ENCODE data around the gene RBM17. TPM values are rescaled to one million over a fixed set of nuclear protein-coding genes. Genes with fewer than 3 reads are reported as not detected.

The RBM17 gene
- total RNA-seq, 6 donors from 2014 or later: 67.6 to 192 (median 84.8) TPM

GRCh38 chr10:6151087-6151977 lies 62.5 kb downstream of the RBM17 start:
- Histone ChIP-seq H3K4me3 (peak overlapping the region in 2 of 4 donors; percentile 3 to 19), H3K9me3 (no peaks in the 10 kb centered on the region), H3K27me3 (no peaks in the 10 kb centered on the region), H3K36me3 (peaks cover 0 to 9% (median 0%) of the 10 kb centered on the region in 4 donors), H3K27ac (peak overlapping the region; percentile 76 to 85 (median 83)), H3K4me1 (peaks cover 14 to 43% (median 26%) of the 10 kb centered on the region in 4 donors)
- WGBS, 2 donors: 17 to 21% methylated on average over 15 to 22 of the region's 22 CpGs
- peak in 1 of 4 donors; percentile 38 for TF ChIP-seq POLR2A (IDR thresholded peaks at IDR 0.05)
- TF ChIP-seq EP300 (IDR thresholded peaks at IDR 0.05): no peak
- peak; percentile 55 to 77 (median 70) for TF ChIP-seq CTCF (IDR thresholded peaks at IDR 0.05)
- TF ChIP-seq POLR2AphosphoS5 (IDR thresholded peaks at IDR 0.05): peak in 1 of 2 donors; percentile 43
- peak; percentile 81 to 90 for ATAC-seq (ENCODE audit: low FRiP score in 2 of 2)
- DNase-seq: peak; percentile 64 to 85

GRCh38 chr10:6153845-6154244 lies 65.0 kb downstream of the RBM17 start:
- 78 to 85% methylated on average over 7 of the region's 7 CpGs for WGBS, 2 donors

GRCh38 chr10:6154566-6154965 lies 65.7 kb downstream of the RBM17 start:
- ATAC-seq (ENCODE audit: low FRiP score in 2 of 2) (no peak), DNase-seq (no peak)
- Histone ChIP-seq H3K4me3 (no peak overlapping the region), H3K27ac (no peak overlapping the region), H3K36me3 (no peaks in the 10 kb centered on the region), H3K27me3 (no peaks in the 10 kb centered on the region), H3K9me3 (no peaks in the 10 kb centered on the region), H3K4me1 (peaks cover 11 to 19% (median 17%) of the 10 kb centered on the region in 4 donors)
- no peak for TF ChIP-seq POLR2AphosphoS5 (IDR thresholded peaks at IDR 0.05)
- TF ChIP-seq POLR2A (IDR thresholded peaks at IDR 0.05): no peak
- WGBS, 2 donors: 94 to 95% methylated on average over 14 of the region's 14 CpGs

More at GRCh38 chr10:6153845-6154244, 65.0 kb downstream of the RBM17 start:
- no peak overlapping the region for H3K27ac ChIP-seq
- ATAC-seq (ENCODE audit: low FRiP score in 2 of 2): peak in 1 of 2 donors; percentile 46
- DNase-seq: peak in 1 of 2 donors; percentile 69
- no peaks in the 10 kb centered on the region for H3K27me3 ChIP-seq
- H3K36me3 ChIP-seq: no peaks in the 10 kb centered on the region
- H3K4me1 ChIP-seq: peaks cover 11 to 19% (median 17%) of the 10 kb centered on the region in 4 donors
- H3K9me3 ChIP-seq: no peaks in the 10 kb centered on the region
- TF ChIP-seq CTCF (IDR thresholded peaks at IDR 0.05): no peak
- TF ChIP-seq EP300 (IDR thresholded peaks at IDR 0.05): no peak
- TF ChIP-seq POLR2AphosphoS5 (IDR thresholded peaks at IDR 0.05): no peak
- TF ChIP-seq POLR2A (IDR thresholded peaks at IDR 0.05): no peak
- no peak overlapping the region for H3K4me3 ChIP-seq

- DNase-seq (no peak), ATAC-seq (ENCODE audit: low FRiP score in 2 of 2) (no peak)
- no peak for TF ChIP-seq CTCF (IDR thresholded peaks at IDR 0.05)
- Histone ChIP-seq H3K27ac (peak overlapping the region in 1 of 4 donors; percentile 27), H3K27me3 (no peaks in the 10 kb centered on the region), H3K4me1 (peaks cover 0 to 10% (median 8%) of the 10 kb centered on the region in 4 donors), H3K9me3 (no peaks in the 10 kb centered on the region), H3K4me3 (no peak overlapping the region), H3K36me3 (no peaks in the 10 kb centered on the region)
- 88 to 95% methylated on average over 7 of the region's 7 CpGs for WGBS, 2 donors
Observed at GRCh38 chr10:6158276-6158675, 69.4 kb downstream of the RBM17 start.

GRCh38 chr10:6161921-6162320 lies 73.1 kb downstream of the RBM17 start:
- 72 to 80% methylated on average over 3 of the region's 3 CpGs for WGBS, 2 donors
- no peak overlapping the region for H3K27ac ChIP-seq
- peaks cover 0 to under 1% (median 0%) of the 10 kb centered on the region in 4 donors for H3K36me3 ChIP-seq
- no peak for DNase-seq
- ATAC-seq (ENCODE audit: low FRiP score in 2 of 2): no peak
- no peaks in the 10 kb centered on the region for H3K9me3 ChIP-seq
- peaks cover 12 to 25% (median 20%) of the 10 kb centered on the region in 4 donors for H3K4me1 ChIP-seq
- no peak for TF ChIP-seq POLR2A (IDR thresholded peaks at IDR 0.05)
- no peak for TF ChIP-seq CTCF (IDR thresholded peaks at IDR 0.05)
- H3K27me3 ChIP-seq: no peaks in the 10 kb centered on the region
- H3K4me3 ChIP-seq: no peak overlapping the region
